Middle frontal gyrus (tissue), 1 donor: ENCODE measurements around the gene CHCHD3.

Experiments
- DNase-seq: peaks from one replicate; pipeline ENCODE4 v3.0.0-alpha.2; 2015; ENCODE audit warnings: low spot score; ENCODE audit errors: extremely low spot score

The CHCHD3 gene

GRCh38 chr7:132865366-132866143 lies 216.3 kb downstream of the CHCHD3 start:
- no peak for DNase-seq

- no peak for DNase-seq
These were observed 219.8 kb downstream of the CHCHD3 start for GRCh38 chr7:132861940-132862554.

- DNase-seq: no peak
These were observed 220.5 kb downstream of the CHCHD3 start for GRCh38 chr7:132861424-132861823.

- no peak for DNase-seq
These were observed 222.7 kb downstream of the CHCHD3 start for GRCh38 chr7:132859199-132859598.

- DNase-seq: no peak
These were observed 223.1 kb downstream of the CHCHD3 start for GRCh38 chr7:132858760-132859159.

GRCh38 chr7:132858251-132858650 lies 223.6 kb downstream of the CHCHD3 start:
- DNase-seq: no peak

GRCh38 chr7:132857703-132858102 lies 224.2 kb downstream of the CHCHD3 start:
- DNase-seq: no peak

- DNase-seq: no peak
These were observed 224.9 kb downstream of the CHCHD3 start for GRCh38 chr7:132857031-132857430.

GRCh38 chr7:132856416-132856815 lies 225.5 kb downstream of the CHCHD3 start:
- no peak for DNase-seq

- no peak for DNase-seq
These were observed 226.0 kb downstream of the CHCHD3 start for GRCh38 chr7:132855901-132856300.

GRCh38 chr7:132854238-132854637 lies 227.7 kb downstream of the CHCHD3 start:
- DNase-seq: no peak

- DNase-seq: no peak
These were observed 234.5 kb downstream of the CHCHD3 start for GRCh38 chr7:132847376-132847775.

GRCh38 chr7:132846086-132846485 lies 235.8 kb downstream of the CHCHD3 start:
- DNase-seq: no peak

GRCh38 chr7:132842478-132842877 lies 239.4 kb downstream of the CHCHD3 start:
- DNase-seq: no peak

GRCh38 chr7:132840199-132840598 lies 241.7 kb downstream of the CHCHD3 start:
- DNase-seq: no peak

GRCh38 chr7:132838313-132838712 lies 243.6 kb downstream of the CHCHD3 start:
- no peak for DNase-seq

- no peak for DNase-seq
These were observed 244.4 kb downstream of the CHCHD3 start for GRCh38 chr7:132837529-132837928.

- DNase-seq: no peak
These were observed 245.1 kb downstream of the CHCHD3 start for GRCh38 chr7:132836746-132837145.

GRCh38 chr7:132830941-132831340 lies 250.9 kb downstream of the CHCHD3 start:
- no peak for DNase-seq

GRCh38 chr7:132828502-132828901 lies 253.4 kb downstream of the CHCHD3 start:
- no peak for DNase-seq

GRCh38 chr7:132825932-132826835 lies 255.7 kb downstream of the CHCHD3 start:
- DNase-seq: no peak

GRCh38 chr7:132825222-132825621 lies 256.7 kb downstream of the CHCHD3 start:
- no peak for DNase-seq
